SK-N-SH treated with all-trans-retinoic acid at 6 μM for 48 hours (cell line): ENCODE data around the gene PDZD4.

Source experiments
- ATAC-seq: fragments of 200-7000 bp; cut with Tn5 transposase; 3 replicates; pipeline ENCODE4 v1.9.1; 2020; ENCODE audit warnings: mild to moderate bottlenecking, moderate library complexity
- ARNTL ChIP-seq: fragments of 450-650 bp; formaldehyde crosslinking; IDR thresholded peaks from 2 replicates; pipeline ENCODE4 v1.5.0; 2020; ENCODE audit warnings: low read depth, mild to moderate bottlenecking, moderate library complexity, borderline replicate concordance
- BACH2 ChIP-seq: fragments of 250-450 bp; sonication (Bioruptor Pico); IDR thresholded peaks from 2 replicates; pipeline ENCODE4 v1.9.0; 2021; ENCODE audit warnings: mild to moderate bottlenecking, borderline replicate concordance
- CREB5 ChIP-seq: fragments of 250-450 bp; sonication (Bioruptor Pico); IDR thresholded peaks from 2 replicates; pipeline ENCODE4 v1.5.1; 2020; ENCODE audit warnings: low read depth, mild to moderate bottlenecking, moderate library complexity
- CSDC2 ChIP-seq: fragments of 250-450 bp; sonication (Bioruptor Pico); IDR thresholded peaks from 2 replicates; pipeline ENCODE4 v1.5.0; 2020; ENCODE audit warnings: mild to moderate bottlenecking, moderate library complexity
- CSRNP3 ChIP-seq: fragments of 250-450 bp; sonication (Bioruptor Pico); IDR thresholded peaks from 2 replicates; pipeline ENCODE4 v1.5.1; 2021; ENCODE audit warnings: mild to moderate bottlenecking, moderate library complexity
- ESRRG ChIP-seq: fragments of 250-450 bp; sonication (Bioruptor Pico); IDR thresholded peaks from 2 replicates; pipeline ENCODE4 v1.6.1; 2021; ENCODE audit warnings: mild to moderate bottlenecking
- GLIS3 ChIP-seq: fragments of 250-450 bp; sonication (Bioruptor Pico); IDR thresholded peaks from 2 replicates; pipeline ENCODE4 v1.5.0; 2020; ENCODE audit warnings: mild to moderate bottlenecking, moderate library complexity
- ISL1 ChIP-seq: fragments of 250-450 bp; sonication (Bioruptor Pico); IDR thresholded peaks from 2 replicates; pipeline ENCODE4 v2.1.2; 2022; ENCODE audit warnings: mild to moderate bottlenecking, moderate library complexity
- OSR1 ChIP-seq: fragments of 250-450 bp; sonication (Bioruptor Pico); IDR thresholded peaks from 2 replicates; pipeline ENCODE4 v1.8.0; 2022; ENCODE audit warnings: moderate library complexity, mild to moderate bottlenecking, inconsistent platforms
- PATZ1 ChIP-seq: fragments of 250-450 bp; sonication (Bioruptor Pico); IDR thresholded peaks from 2 replicates; pipeline ENCODE4 v1.8.0; 2020; ENCODE audit warnings: mild to moderate bottlenecking, moderate library complexity, borderline replicate concordance
- POU6F1 ChIP-seq: fragments of 250-450 bp; sonication (Bioruptor Pico); IDR thresholded peaks from 2 replicates; pipeline ENCODE4 v1.8.0; 2021; ENCODE audit warnings: low read depth, mild to moderate bottlenecking, moderate library complexity, borderline replicate concordance
- PPARA ChIP-seq: fragments of 250-450 bp; sonication (Bioruptor Pico); IDR thresholded peaks from 2 replicates; pipeline ENCODE4 v1.5.0; 2020; ENCODE audit warnings: mild to moderate bottlenecking, borderline replicate concordance
- RARB ChIP-seq: fragments of 250-450 bp; sonication (Bioruptor Pico); IDR thresholded peaks from 2 replicates; pipeline ENCODE4 v1.8.0; 2021; ENCODE audit warnings: mild to moderate bottlenecking, moderate library complexity
- SNAI2 ChIP-seq: fragments of 250-450 bp; sonication (Bioruptor Pico); IDR thresholded peaks from 2 replicates; pipeline ENCODE4 v1.5.0; 2020; ENCODE audit warnings: mild to moderate bottlenecking, moderate library complexity
- TCF4 ChIP-seq: fragments of 250-450 bp; sonication (Bioruptor Pico); IDR thresholded peaks from 2 replicates; pipeline ENCODE4 v1.8.0; 2021; ENCODE audit warnings: mild to moderate bottlenecking, moderate library complexity, borderline replicate concordance
- TOX ChIP-seq: fragments of 250-450 bp; sonication (Bioruptor Pico); IDR thresholded peaks from 2 replicates; pipeline ENCODE4 v1.8.0; 2021; ENCODE audit warnings: mild to moderate bottlenecking, moderate library complexity, borderline replicate concordance
- TSHZ2 ChIP-seq: fragments of 250-450 bp; sonication (Bioruptor Pico); IDR thresholded peaks from 2 replicates; pipeline ENCODE4 v1.5.0; 2020; ENCODE audit warnings: mild to moderate bottlenecking, moderate library complexity
- ZC3H10 ChIP-seq: fragments of 250-450 bp; sonication (Bioruptor Pico); IDR thresholded peaks from 2 replicates; pipeline ENCODE4 v1.5.1; 2021; ENCODE audit warnings: mild to moderate bottlenecking, moderate library complexity
- ZFP3 ChIP-seq: fragments of 250-450 bp; sonication (Bioruptor Pico); IDR thresholded peaks from 2 replicates; pipeline ENCODE4 v1.5.0; 2020; ENCODE audit warnings: mild to moderate bottlenecking, moderate library complexity
- ZFP30 ChIP-seq: fragments of 450-650 bp; formaldehyde crosslinking; IDR thresholded peaks from 2 replicates; pipeline ENCODE4 v1.5.0; 2022; ENCODE audit warnings: mild to moderate bottlenecking, moderate library complexity
- ZNF70 ChIP-seq: fragments of 450-650 bp; formaldehyde crosslinking; IDR thresholded peaks from 2 replicates; pipeline ENCODE4 v1.5.0; 2020; ENCODE audit warnings: mild to moderate bottlenecking, moderate library complexity
- ZNF8 ChIP-seq: fragments of 450-650 bp; formaldehyde crosslinking; IDR thresholded peaks from 2 replicates; pipeline ENCODE4 v1.5.0; 2020; ENCODE audit warnings: mild to moderate bottlenecking, moderate library complexity

The PDZD4 gene

GRCh38 chrX:153863251-153863991, 33.1 kb upstream of the PDZD4 start:
- TF ChIP-seq CSRNP3: no peak
- no peak for TF ChIP-seq CREB5 (CRISPR knock-in tag)
- TF ChIP-seq SNAI2 (CRISPR knock-in tag): no peak
- no peak for TF ChIP-seq ISL1
- TF ChIP-seq ZC3H10: no peak
- TF ChIP-seq OSR1 (CRISPR knock-in tag): no peak
- no peak for TF ChIP-seq PATZ1 (CRISPR knock-in tag)
- no peak for TF ChIP-seq PPARA (CRISPR knock-in tag)
- TF ChIP-seq ZNF70 (CRISPR knock-in tag): no peak
- TF ChIP-seq ESRRG (CRISPR knock-in tag): no peak
- no peak for TF ChIP-seq CSDC2 (CRISPR knock-in tag)
- no peak for TF ChIP-seq ZFP30 (CRISPR knock-in tag)
- TF ChIP-seq ARNTL (CRISPR knock-in tag): no peak
- no peak for TF ChIP-seq POU6F1 (CRISPR knock-in tag)
- TF ChIP-seq RARB (CRISPR knock-in tag): no peak
- no peak for TF ChIP-seq TSHZ2 (CRISPR knock-in tag)
- TF ChIP-seq TOX: no peak
- TF ChIP-seq TCF4: no peak

GRCh38 chrX:153862369-153863250, 32.3 kb upstream of the PDZD4 start:
- TF ChIP-seq ARNTL (CRISPR knock-in tag) (no peak), ZNF8 (CRISPR knock-in tag) (no peak), PPARA (CRISPR knock-in tag) (no peak), CSDC2 (CRISPR knock-in tag) (no peak), ZFP3 (no peak), GLIS3 (no peak), PATZ1 (CRISPR knock-in tag) (no peak), ZNF70 (CRISPR knock-in tag) (no peak), BACH2 (CRISPR knock-in tag) (no peak), POU6F1 (CRISPR knock-in tag) (no peak)
- TF ChIP-seq, all 23 proteins: peak for 0
- no peak for ATAC-seq

More at GRCh38 chrX:153863251-153863991, 33.1 kb upstream of the PDZD4 start:
- ATAC-seq: no peak
